ENCODE results near the gene CGB8.
"Not testable (repeated sequence)": the region's sequence is repeated elsewhere in the genome, so short reads cannot be mapped to it uniquely, and the experiment has no call there.

CGB8 gene

DNA sequence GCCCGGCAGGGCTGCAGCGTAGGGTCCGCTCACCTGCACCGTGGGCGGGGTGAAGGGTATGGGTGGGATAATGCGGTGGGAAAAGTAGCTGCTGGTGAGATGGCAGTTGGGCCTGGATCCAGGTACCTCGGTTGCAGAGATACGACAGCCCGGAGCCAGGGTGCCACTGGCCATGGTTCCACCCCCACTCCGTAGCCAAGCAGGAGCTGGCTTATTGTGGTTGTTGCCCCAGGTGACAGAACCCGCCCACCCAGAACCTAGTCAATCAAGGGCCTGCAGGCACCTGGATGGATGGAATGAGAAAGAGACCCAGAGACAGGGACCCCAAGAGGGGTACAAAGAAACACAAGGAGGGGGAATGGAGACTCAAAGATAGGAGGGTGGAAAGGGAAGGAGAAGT is 28.6 kb downstream of the CGB8 start:
- H3K27ac ChIP-seq (ENCODE audit: low read depth, low read length): no peak overlapping the region
- peaks cover 2% of the 10 kb centered on the region for H3K4me1 ChIP-seq (ENCODE audit: control insufficient read depth, insufficient read depth, low read length)
- H3K9ac ChIP-seq (ENCODE audit: low read length): no peak overlapping the region
- peaks cover 3% of the 10 kb centered on the region for H3K36me3 ChIP-seq (ENCODE audit: control insufficient read depth, insufficient read depth, low read length)
- H3K4me3 ChIP-seq (ENCODE audit: low read length): no peak overlapping the region
- H3K27me3 ChIP-seq (ENCODE audit: control insufficient read depth, insufficient read depth, low read length): peaks cover 16% of the 10 kb centered on the region

DNA sequence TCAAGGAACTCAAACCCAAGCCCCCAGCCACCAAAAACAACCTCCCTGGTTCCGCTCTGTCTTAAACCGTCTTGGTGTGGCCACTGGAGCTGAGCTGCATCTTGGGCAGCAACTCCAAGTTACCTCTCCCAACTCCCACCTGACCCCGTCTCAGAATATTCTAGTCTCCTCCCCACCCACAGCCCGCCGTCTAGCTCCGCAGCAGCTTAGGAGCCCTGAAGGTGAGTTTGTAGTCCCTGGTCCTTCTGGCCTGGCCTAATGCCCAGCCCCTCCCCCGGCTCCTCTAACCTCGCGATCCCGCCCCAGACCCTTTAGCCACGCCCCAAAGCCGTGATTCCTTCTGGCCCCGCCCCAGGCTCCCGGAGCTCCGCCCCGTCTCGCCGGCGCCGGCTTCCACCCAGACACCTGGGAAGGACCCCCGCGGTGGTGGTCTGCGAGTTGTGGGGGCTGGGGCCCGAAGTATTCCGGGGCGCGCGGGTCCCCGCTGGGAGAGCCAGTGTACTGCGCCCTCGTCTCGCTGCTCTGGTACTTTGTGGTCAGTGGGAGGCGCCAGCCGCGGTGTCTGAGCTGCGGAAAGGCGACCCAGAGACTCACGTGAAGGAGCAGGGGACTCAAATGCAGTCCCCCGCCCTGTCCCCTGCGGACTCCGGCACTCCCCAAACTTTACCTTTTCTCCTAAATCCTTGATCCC is 29.5 kb downstream of the CGB8 start:
- H3K36me3 ChIP-seq (ENCODE audit: control insufficient read depth, insufficient read depth, low read length): peaks cover 10% of the 10 kb centered on the region
- peaks cover 16% of the 10 kb centered on the region for H3K27me3 ChIP-seq (ENCODE audit: control insufficient read depth, insufficient read depth, low read length)
- no peak overlapping the region for H3K27ac ChIP-seq (ENCODE audit: low read depth, low read length)
- no peak overlapping the region for H3K9ac ChIP-seq (ENCODE audit: low read length)
- peaks cover 2% of the 10 kb centered on the region for H3K4me1 ChIP-seq (ENCODE audit: control insufficient read depth, insufficient read depth, low read length)
- H3K4me3 ChIP-seq (ENCODE audit: low read length): peak overlapping the region; percentile 61

- not testable (repeated sequence) for H3K4me1 ChIP-seq (ENCODE audit: control insufficient read depth, insufficient read depth, low read length); H3K9ac ChIP-seq (ENCODE audit: low read length); H3K27ac ChIP-seq (ENCODE audit: low read depth, low read length)
- Histone ChIP-seq H3K4me3 (ENCODE audit: low read length) (peak overlapping the region; percentile 61), H3K36me3 (ENCODE audit: control insufficient read depth, insufficient read depth, low read length) (peaks cover 13% of the 10 kb centered on the region), H3K27me3 (ENCODE audit: control insufficient read depth, insufficient read depth, low read length) (peaks cover 16% of the 10 kb centered on the region)
Measured at GRCh38 chr19:49018388-49019241, 30.3 kb downstream of the CGB8 start.

- H3K27me3 ChIP-seq (ENCODE audit: control insufficient read depth, insufficient read depth, low read length): peaks cover 16% of the 10 kb centered on the region
- no peak overlapping the region for H3K27ac ChIP-seq (ENCODE audit: low read depth, low read length)
- peak overlapping the region; percentile 61 for H3K4me3 ChIP-seq (ENCODE audit: low read length)
- H3K4me1 ChIP-seq (ENCODE audit: control insufficient read depth, insufficient read depth, low read length): peaks cover 2% of the 10 kb centered on the region
- no peak overlapping the region for H3K9ac ChIP-seq (ENCODE audit: low read length)
- peaks cover 13% of the 10 kb centered on the region for H3K36me3 ChIP-seq (ENCODE audit: control insufficient read depth, insufficient read depth, low read length)
Measured at GRCh38 chr19:49017666-49018351, 31.1 kb downstream of the CGB8 start.

DNA sequence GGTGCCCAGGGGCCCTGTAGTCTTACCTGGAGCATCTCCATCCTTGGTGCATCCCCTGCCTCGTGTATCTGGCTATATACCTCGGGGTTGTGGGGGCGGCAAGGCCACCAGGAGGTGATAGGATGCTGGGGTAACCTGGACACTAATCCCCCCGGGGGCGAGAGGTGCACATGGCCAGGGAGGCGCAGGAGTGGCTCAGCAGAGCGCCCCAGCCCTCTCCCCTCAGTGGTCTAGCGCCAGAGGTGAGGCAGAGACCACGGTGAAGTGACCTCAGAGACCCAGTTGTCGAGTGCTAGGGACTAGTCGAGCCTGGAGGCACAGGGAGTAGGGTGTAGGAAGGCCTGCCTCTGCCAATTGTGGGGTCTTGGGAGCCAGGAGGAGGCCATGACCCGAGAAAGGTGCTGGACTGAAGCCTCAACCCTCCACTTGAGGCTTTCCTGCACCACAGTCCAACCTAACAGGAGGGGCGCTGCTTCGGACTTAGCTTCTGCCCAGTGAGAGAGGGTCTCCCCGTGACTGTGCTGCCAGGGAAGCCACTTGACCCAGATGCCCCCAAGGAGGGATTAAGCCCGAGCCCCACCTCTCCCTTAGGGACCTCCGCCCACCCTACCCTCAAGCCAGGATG is 31.8 kb downstream of the CGB8 start, which contains the start of gene LHB:
Gene LHB, minus strand, starts transcription at position 51 of the 625 bp plus-strand sequence. Its CDS starts 10 bp downstream, at position 41.
- peaks cover 13% of the 10 kb centered on the region for H3K36me3 ChIP-seq (ENCODE audit: control insufficient read depth, insufficient read depth, low read length)
- no peak within 1 kb of the TSS for H3K9ac ChIP-seq (ENCODE audit: low read length)
- H3K27ac ChIP-seq (ENCODE audit: low read depth, low read length): no peak within 1 kb of the TSS
- peaks cover 2% of the 10 kb centered on the region for H3K4me1 ChIP-seq (ENCODE audit: control insufficient read depth, insufficient read depth, low read length)
- H3K27me3 ChIP-seq (ENCODE audit: control insufficient read depth, insufficient read depth, low read length): peaks cover 16% of the 10 kb centered on the region
- H3K4me3 ChIP-seq (ENCODE audit: low read length): peak within 1 kb of the TSS; percentile 61

DNA sequence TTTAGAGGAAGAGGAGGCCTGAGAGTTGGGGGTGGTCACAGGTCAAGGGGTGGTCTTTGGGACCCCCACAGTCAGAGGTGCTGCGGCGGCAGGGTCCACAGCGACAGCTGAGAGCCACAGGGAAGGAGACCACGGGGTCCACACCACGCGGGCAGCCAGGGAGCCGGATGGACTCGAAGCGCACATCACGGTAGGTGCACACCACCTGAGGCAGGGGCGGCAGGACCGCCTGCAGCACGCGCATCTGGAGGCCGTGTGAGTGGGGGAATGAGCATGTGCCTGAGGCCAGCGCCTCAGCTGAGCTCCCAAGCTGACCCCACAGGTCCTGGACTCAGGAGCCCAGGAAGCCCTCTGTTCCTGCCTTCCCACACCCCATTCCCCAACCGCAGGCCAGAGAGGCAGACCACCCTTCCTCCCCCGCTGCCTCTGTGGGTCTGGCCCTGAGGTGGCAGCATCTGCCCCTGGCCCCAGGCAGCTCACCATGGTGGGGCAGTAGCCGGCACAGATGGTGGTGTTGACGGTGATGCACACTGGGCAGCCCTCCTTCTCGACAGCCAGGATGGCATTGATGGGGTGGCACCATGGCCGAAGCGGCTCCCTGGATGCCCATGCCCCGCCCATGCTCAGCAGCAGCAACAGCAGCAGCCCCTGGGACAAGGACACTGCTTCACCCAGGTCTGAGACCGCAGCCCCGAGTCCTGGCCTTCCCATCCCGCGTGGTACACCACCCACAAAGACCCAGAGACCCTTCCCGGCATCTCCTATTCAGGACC is 32.7 kb downstream of the CGB8 start:
- Histone ChIP-seq H3K4me3 (ENCODE audit: low read length) (no peak overlapping the region), H3K27me3 (ENCODE audit: control insufficient read depth, insufficient read depth, low read length) (peaks cover 16% of the 10 kb centered on the region), H3K27ac (ENCODE audit: low read depth, low read length) (no peak overlapping the region), H3K4me1 (ENCODE audit: control insufficient read depth, insufficient read depth, low read length) (peaks cover 2% of the 10 kb centered on the region), H3K9ac (ENCODE audit: low read length) (no peak overlapping the region), H3K36me3 (ENCODE audit: control insufficient read depth, insufficient read depth, low read length) (peaks cover 15% of the 10 kb centered on the region)

- no peak overlapping the region for H3K9ac ChIP-seq (ENCODE audit: low read length)
- H3K4me1 ChIP-seq (ENCODE audit: control insufficient read depth, insufficient read depth, low read length): peaks cover 2% of the 10 kb centered on the region
- H3K4me3 ChIP-seq (ENCODE audit: low read length): no peak overlapping the region
- no peak overlapping the region for H3K27ac ChIP-seq (ENCODE audit: low read depth, low read length)
- peaks cover 20% of the 10 kb centered on the region for H3K36me3 ChIP-seq (ENCODE audit: control insufficient read depth, insufficient read depth, low read length)
- peaks cover 6% of the 10 kb centered on the region for H3K27me3 ChIP-seq (ENCODE audit: control insufficient read depth, insufficient read depth, low read length)
Measured at GRCh38 chr19:49014870-49015255, 34.0 kb downstream of the CGB8 start.

DNA sequence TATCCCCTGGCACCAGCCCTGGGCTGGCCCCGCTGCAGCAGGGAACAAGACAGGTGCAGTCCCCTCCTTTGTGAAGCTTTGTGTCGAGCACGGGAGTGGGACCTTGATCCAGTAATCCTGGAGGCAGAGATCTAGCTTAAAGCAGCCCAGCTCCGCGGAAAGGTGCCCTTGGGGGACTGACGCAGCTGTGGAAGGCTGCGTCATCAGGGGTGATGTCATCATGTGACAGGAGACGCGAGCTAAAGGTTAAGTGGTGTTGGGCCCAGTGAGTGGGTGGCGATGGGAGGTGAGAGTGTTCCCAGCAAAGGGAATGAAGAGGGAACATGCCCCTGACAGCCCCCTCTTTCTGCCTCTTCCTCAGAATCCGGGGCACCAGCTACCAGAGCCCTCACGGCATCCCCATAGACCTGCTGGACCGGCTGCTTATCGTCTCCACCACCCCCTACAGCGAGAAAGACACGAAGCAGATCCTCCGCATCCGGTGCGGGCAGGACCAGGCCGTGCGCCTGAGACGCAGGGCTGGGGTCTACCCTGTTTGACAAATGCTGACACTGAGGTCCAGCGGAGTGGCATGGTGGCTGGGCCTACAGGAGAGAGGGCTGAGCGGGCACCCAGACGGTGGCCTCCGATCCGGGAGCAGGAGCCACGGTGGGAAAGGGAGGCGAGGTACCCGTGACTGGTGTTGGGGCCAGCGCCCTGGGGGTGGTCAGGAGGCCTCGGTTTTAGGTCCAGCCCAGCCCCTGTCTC is 34.6 kb downstream of the CGB8 start:
- Histone ChIP-seq H3K27me3 (ENCODE audit: control insufficient read depth, insufficient read depth, low read length) (peaks cover 3% of the 10 kb centered on the region), H3K36me3 (ENCODE audit: control insufficient read depth, insufficient read depth, low read length) (peaks cover 24% of the 10 kb centered on the region), H3K9ac (ENCODE audit: low read length) (no peak overlapping the region), H3K4me3 (ENCODE audit: low read length) (no peak overlapping the region), H3K4me1 (ENCODE audit: control insufficient read depth, insufficient read depth, low read length) (peaks cover 2% of the 10 kb centered on the region), H3K27ac (ENCODE audit: low read depth, low read length) (no peak overlapping the region)

DNA sequence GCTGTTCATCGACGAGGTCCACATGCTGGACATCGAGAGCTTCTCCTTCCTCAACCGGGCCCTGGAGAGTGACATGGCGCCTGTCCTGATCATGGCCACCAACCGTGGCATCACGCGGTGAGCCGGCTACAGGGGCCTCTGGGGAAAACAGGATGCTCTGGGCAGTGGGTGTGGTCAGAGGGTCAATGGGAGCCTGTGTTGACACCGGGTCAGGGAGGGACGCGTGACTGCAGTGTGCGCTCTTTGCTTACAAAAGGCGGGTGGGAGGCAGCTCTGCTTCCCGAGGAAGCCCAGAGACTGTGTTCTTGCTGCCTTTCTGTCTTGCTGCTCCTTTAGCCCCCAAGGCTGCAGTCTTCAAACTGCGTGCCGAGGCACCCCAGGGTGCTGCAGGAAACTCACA is 37.7 kb downstream of the CGB8 start:
- no peak overlapping the region for H3K27ac ChIP-seq (ENCODE audit: low read depth, low read length)
- H3K36me3 ChIP-seq (ENCODE audit: control insufficient read depth, insufficient read depth, low read length): peaks cover 35% of the 10 kb centered on the region
- H3K27me3 ChIP-seq (ENCODE audit: control insufficient read depth, insufficient read depth, low read length): no peaks in the 10 kb centered on the region
- no peaks in the 10 kb centered on the region for H3K4me1 ChIP-seq (ENCODE audit: control insufficient read depth, insufficient read depth, low read length)
- H3K4me3 ChIP-seq (ENCODE audit: low read length): no peak overlapping the region
- H3K9ac ChIP-seq (ENCODE audit: low read length): no peak overlapping the region

DNA sequence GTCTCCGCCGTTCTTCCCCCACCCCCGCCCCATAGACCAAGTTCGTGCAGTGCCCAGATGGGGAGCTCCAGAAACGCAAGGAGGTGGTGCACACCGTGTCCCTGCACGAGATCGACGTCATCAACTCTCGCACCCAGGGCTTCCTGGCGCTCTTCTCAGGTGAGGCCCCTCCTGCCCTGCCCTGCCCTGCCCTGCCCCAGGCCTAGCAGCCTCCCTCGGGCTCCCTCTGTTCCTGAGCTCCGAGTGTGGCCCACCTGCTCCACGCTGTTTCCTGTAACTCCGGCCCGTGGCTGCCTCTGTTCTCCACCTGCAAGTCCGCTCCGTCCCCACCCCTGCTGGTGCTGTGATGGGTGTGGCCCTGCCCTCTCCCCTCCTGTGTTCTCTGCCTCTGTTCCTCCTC is 38.5 kb downstream of the CGB8 start:
- Histone ChIP-seq H3K36me3 (ENCODE audit: control insufficient read depth, insufficient read depth, low read length) (peaks cover 36% of the 10 kb centered on the region), H3K4me3 (ENCODE audit: low read length) (no peak overlapping the region), H3K4me1 (ENCODE audit: control insufficient read depth, insufficient read depth, low read length) (no peaks in the 10 kb centered on the region), H3K27me3 (ENCODE audit: control insufficient read depth, insufficient read depth, low read length) (no peaks in the 10 kb centered on the region), H3K9ac (ENCODE audit: low read length) (no peak overlapping the region), H3K27ac (ENCODE audit: low read depth, low read length) (no peak overlapping the region)

GRCh38 chr19:49009828-49010227 is 39.1 kb downstream of the CGB8 start:
- no peak overlapping the region for H3K9ac ChIP-seq (ENCODE audit: low read length)
- peaks cover 36% of the 10 kb centered on the region for H3K36me3 ChIP-seq (ENCODE audit: control insufficient read depth, insufficient read depth, low read length)
- no peaks in the 10 kb centered on the region for H3K4me1 ChIP-seq (ENCODE audit: control insufficient read depth, insufficient read depth, low read length)
- H3K27me3 ChIP-seq (ENCODE audit: control insufficient read depth, insufficient read depth, low read length): no peaks in the 10 kb centered on the region
- H3K4me3 ChIP-seq (ENCODE audit: low read length): no peak overlapping the region
- H3K27ac ChIP-seq (ENCODE audit: low read depth, low read length): no peak overlapping the region

Measured in rectal smooth muscle tissue (tissue), 1 donor.